Measurements from ENCODE around the gene SRSF12. TPM values are rescaled to one million over a fixed set of nuclear protein-coding genes. Genes with fewer than 3 reads are reported as not detected.

The SRSF12 gene
- total RNA-seq, 2 experiments from 2014 or later = 0.10 to 0.12 TPM

GRCh38 chr6:89082486-89082891 is 35.4 kb downstream of the SRSF12 start:
- ChIA-PET CTCF (interaction anchor here (1.0 to 2.5 kb wide), 3 partner anchors 16 to 100 kb away, joined by 3 to 9 read pairs (median 7); partner anchors contain the start of gene PM20D2), POLR2A (interaction anchor here (0.9 to 6.1 kb wide), 8 partner anchors 15 to 556 kb away, joined by 3 to 81 read pairs (median 4); partner anchors contain the start of genes LYRM2, PM20D2, RNGTT and UBE2J1)
- intact Hi-C loops (cut with micrococcal nuclease) = no loop called here
- Mint-ChIP-seq H3K4me3 (peak overlapping the region; percentile 93), H3K9me3 (no peaks in the 10 kb centered on the region), H3K27ac (peak overlapping the region; percentile 96), H3K27me3 (no peaks in the 10 kb centered on the region), H3K36me3 (peaks cover 44% of the 10 kb centered on the region), H3K4me1 (ENCODE audit: low read depth) (peaks cover 36% of the 10 kb centered on the region)
- no peak for DNase-seq

GRCh38 chr6:89081423-89082322 is 36.2 kb downstream of the SRSF12 start:
- Mint-ChIP-seq H3K27me3 (no peaks in the 10 kb centered on the region), H3K4me3 (peak overlapping the region; percentile 93), H3K27ac (peak overlapping the region; percentile 96), H3K4me1 (ENCODE audit: low read depth) (peaks cover 36% of the 10 kb centered on the region), H3K36me3 (peaks cover 44% of the 10 kb centered on the region), H3K9me3 (no peaks in the 10 kb centered on the region)
- ChIA-PET CTCF (interaction anchor here (2.1 to 2.5 kb wide), 2 partner anchors 64 to 99 kb away, joined by 7 to 9 read pairs; partner anchors contain the start of gene PM20D2), POLR2A (interaction anchor here (1.0 to 6.1 kb wide), 11 partner anchors 14 to 738 kb away, joined by 3 to 81 read pairs (median 7); partner anchors contain the start of genes LYRM2, MDN1, PM20D2 and RNGTT)
- intact Hi-C loops (cut with micrococcal nuclease) = loop anchor here (2.0 kb wide), 5 partner anchors 35 to 1929 kb away; partner anchors contain the start of genes CASP8AP2 and MAP3K7
- peak; percentile 98 for DNase-seq

DNA sequence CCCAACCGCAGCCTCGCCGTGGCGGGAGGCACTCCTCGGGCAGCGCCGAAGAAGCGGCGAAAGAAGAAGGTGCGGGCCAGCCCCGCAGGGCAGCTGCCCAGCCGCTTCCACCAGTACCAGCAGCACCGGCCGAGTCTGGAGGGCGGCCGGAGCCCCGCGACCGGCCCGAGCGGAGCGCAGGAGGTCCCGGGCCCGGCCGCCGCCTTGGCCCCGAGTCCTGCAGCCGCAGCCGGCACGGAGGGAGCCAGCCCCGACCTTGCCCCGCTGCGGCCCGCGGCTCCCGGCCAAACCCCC is 36.8 kb downstream of the SRSF12 start:
- H3K4me3 Mint-ChIP-seq = peak overlapping the region; percentile 93
- intact Hi-C loops (cut with micrococcal nuclease) = loop anchor here (2.0 kb wide), 5 partner anchors 36 to 1928 kb away; partner anchors contain the start of genes CASP8AP2 and MAP3K7
- no peak for DNase-seq
- ChIA-PET CTCF (interaction anchor here (0.6 to 4.3 kb wide), 3 partner anchors 64 to 162 kb away, joined by 4 to 36 read pairs (median 22); partner anchors contain the start of gene PM20D2), POLR2A (interaction anchor here (0.9 to 6.1 kb wide), 11 partner anchors 9 to 739 kb away, joined by 4 to 81 read pairs (median 7); partner anchors contain the start of genes MDN1, PM20D2, RNGTT and UBE2J1)
- H3K4me1 Mint-ChIP-seq (ENCODE audit: low read depth) = peaks cover 33% of the 10 kb centered on the region
- H3K9me3 Mint-ChIP-seq = no peaks in the 10 kb centered on the region
- H3K36me3 Mint-ChIP-seq = peaks cover 42% of the 10 kb centered on the region
- H3K27me3 Mint-ChIP-seq = no peaks in the 10 kb centered on the region
- H3K27ac Mint-ChIP-seq = peak overlapping the region; percentile 99

- POLR2A ChIA-PET = interaction anchor here (0.9 to 6.1 kb wide), 10 partner anchors 8 to 739 kb away, joined by 4 to 81 read pairs (median 8); partner anchors contain the start of genes MDN1, PM20D2, RNGTT and UBE2J1
- H3K4me1 Mint-ChIP-seq (ENCODE audit: low read depth) = peaks cover 33% of the 10 kb centered on the region
- intact Hi-C loops (cut with micrococcal nuclease) = loop anchor here (1.0 to 2.0 kb wide), 12 partner anchors 18 to 1928 kb away; partner anchors contain the start of genes AKIRIN2, CASP8AP2, LYRM2 and MAP3K7
- peaks cover 40% of the 10 kb centered on the region for H3K36me3 Mint-ChIP-seq
- CTCF ChIA-PET = interaction anchor here (0.6 to 4.3 kb wide), 6 partner anchors 12 to 163 kb away, joined by 3 to 36 read pairs (median 4); partner anchors contain the start of gene PM20D2
- H3K4me3 Mint-ChIP-seq = peak within 1 kb of the TSS; percentile 93
- DNase-seq = peak; percentile 100
- peak within 1 kb of the TSS; percentile 99 for H3K27ac Mint-ChIP-seq
- H3K27me3 Mint-ChIP-seq = no peaks in the 10 kb centered on the region
- H3K9me3 Mint-ChIP-seq = no peaks in the 10 kb centered on the region
Observed at GRCh38 chr6:89080281-89081128, 37.4 kb downstream of the SRSF12 start, which contains the start of gene PNRC1. TSS of gene PNRC1 (plus strand) at chr6:89080751. CDS start at chr6:89080895, 144 bp downstream.

DNA sequence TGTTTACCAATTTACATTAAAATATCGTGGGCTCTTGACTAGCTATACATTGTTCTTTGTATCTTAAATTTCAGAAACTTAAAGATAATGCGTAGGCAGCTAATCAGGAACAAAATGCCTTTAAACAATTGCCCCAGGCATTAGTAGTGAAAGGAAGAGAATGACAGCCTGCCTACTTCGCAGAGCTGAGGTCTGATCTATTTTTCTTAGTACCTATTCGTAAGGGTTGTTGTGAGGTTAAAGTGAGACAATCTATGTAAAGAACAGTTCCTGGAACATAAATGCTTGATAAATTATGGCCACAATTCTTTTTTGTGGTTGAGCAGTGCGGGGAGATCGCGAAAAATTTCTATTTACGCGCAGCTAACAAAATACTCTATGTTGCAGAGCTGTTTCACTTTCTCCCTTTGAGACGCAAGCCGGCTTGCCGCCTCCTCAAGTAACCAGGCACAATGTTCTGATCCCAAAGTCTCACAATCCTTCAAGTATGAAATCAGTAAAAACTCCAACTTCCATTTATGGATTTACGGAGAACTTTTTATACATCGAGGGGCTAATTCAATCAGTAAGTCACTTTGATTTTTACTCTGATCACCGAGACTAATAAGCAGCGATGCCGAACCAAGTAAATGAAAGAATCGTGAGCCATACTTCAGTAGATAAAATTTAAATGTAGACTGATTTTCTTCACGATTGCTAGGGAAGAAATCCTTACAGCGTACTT is 38.2 kb downstream of the SRSF12 start:
- H3K4me1 Mint-ChIP-seq (ENCODE audit: low read depth) = peaks cover 24% of the 10 kb centered on the region
- CTCF ChIA-PET = interaction anchor here (0.6 to 4.3 kb wide), 10 partner anchors 8 to 202 kb away, joined by 3 to 36 read pairs (median 4); partner anchors contain the start of gene PM20D2
- DNase-seq = peak; percentile 71
- no peaks in the 10 kb centered on the region for H3K27me3 Mint-ChIP-seq
- no peaks in the 10 kb centered on the region for H3K9me3 Mint-ChIP-seq
- H3K4me3 Mint-ChIP-seq = peak overlapping the region; percentile 93
- intact Hi-C loops (cut with micrococcal nuclease) = loop anchor here (1.0 to 2.0 kb wide), 14 partner anchors 19 to 1927 kb away; partner anchors contain the start of genes AKIRIN2, CASP8AP2, LYRM2 and MAP3K7
- POLR2A ChIA-PET = interaction anchor here (0.6 to 6.1 kb wide), 11 partner anchors 19 to 1528 kb away, joined by 3 to 81 read pairs (median 7); partner anchors contain the start of genes MDN1, PM20D2, RNGTT and SRSF12
- H3K36me3 Mint-ChIP-seq = peaks cover 32% of the 10 kb centered on the region
- H3K27ac Mint-ChIP-seq = peak overlapping the region; percentile 99

- peaks cover 6% of the 10 kb centered on the region for H3K4me1 Mint-ChIP-seq (ENCODE audit: low read depth)
- ChIA-PET CTCF (interaction anchor here (1.3 kb wide), 1 partner anchor 91 kb away, joined by 4 read pairs; no protein-coding TSS in a partner anchor), POLR2A (no interaction called here)
Observed at GRCh38 chr6:89073840-89074239, 44.0 kb downstream of the SRSF12 start.

DNA sequence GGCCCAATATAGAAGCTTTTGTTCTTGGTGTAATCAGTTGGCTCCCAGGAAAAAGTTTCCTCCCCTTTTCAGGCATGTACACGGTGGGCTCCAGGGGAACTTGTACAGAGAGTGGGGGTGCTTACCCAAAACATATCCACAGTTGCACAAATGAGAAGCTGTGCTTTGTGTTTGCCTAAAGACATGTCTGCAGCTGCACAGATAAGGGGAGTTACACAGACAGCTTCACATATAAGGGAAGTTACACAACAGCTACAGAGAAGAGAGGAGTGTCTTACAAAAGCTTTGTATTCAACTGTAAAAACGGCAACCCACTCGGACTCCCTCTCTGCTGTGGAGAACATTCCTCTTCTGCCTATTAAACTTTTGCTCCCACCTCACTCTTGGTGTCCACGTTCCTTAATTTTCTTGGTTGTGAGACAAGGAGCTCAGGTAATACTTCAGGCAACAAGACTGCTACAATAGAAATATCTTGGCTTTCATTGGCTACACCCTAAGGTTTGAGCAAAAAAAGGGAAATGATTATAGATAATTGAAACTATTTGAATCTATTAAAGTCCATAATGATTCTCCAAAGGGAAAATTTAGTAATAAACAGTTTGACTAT is 44.8 kb downstream of the SRSF12 start:
- intact Hi-C loops (cut with micrococcal nuclease) = no loop called here
- no peak overlapping the region for H3K4me3 Mint-ChIP-seq
- H3K36me3 Mint-ChIP-seq = no peaks in the 10 kb centered on the region
- POLR2A ChIA-PET = interaction anchor here (0.6 kb wide), 1 partner anchor 14 kb away, joined by 3 read pairs; no protein-coding TSS in a partner anchor
- H3K4me1 Mint-ChIP-seq (ENCODE audit: low read depth) = peaks cover 4% of the 10 kb centered on the region
- H3K27ac Mint-ChIP-seq = no peak overlapping the region
- H3K9me3 Mint-ChIP-seq = no peaks in the 10 kb centered on the region
- H3K27me3 Mint-ChIP-seq = no peaks in the 10 kb centered on the region
- CTCF ChIA-PET = no interaction called here
- no peak for DNase-seq

More at GRCh38 chr6:89073840-89074239, 44.0 kb downstream of the SRSF12 start:
- DNase-seq = no peak
- Mint-ChIP-seq H3K36me3 (no peaks in the 10 kb centered on the region), H3K4me3 (no peak overlapping the region), H3K27ac (no peak overlapping the region), H3K27me3 (no peaks in the 10 kb centered on the region), H3K9me3 (no peaks in the 10 kb centered on the region)
- intact Hi-C loops (cut with micrococcal nuclease) = no loop called here

DNA sequence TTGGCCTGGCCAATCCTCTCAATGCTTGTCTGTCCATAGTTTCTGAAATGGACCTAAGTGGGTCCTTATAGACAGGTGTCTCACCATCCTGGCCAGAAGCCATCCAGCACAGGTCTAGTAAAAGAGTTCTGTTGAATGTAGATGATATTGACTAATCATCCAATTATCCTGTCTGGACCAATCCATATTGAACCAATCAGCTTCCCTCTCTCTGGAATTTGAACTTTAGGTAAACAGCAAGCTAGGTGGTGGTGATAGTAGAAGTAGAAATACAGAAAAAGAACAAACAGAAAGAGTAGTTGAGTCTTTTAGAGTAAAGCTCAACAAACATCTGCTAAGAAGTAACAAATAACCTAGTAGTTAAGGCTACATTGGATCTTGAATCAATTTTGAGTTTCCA is 46.8 kb downstream of the SRSF12 start:
- Mint-ChIP-seq H3K27me3 (peaks cover 2% of the 10 kb centered on the region), H3K4me1 (ENCODE audit: low read depth) (no peaks in the 10 kb centered on the region), H3K4me3 (no peak overlapping the region), H3K36me3 (no peaks in the 10 kb centered on the region), H3K9me3 (no peaks in the 10 kb centered on the region), H3K27ac (no peak overlapping the region)
- intact Hi-C loops (cut with micrococcal nuclease) = no loop called here
- ChIA-PET CTCF (no interaction called here), POLR2A (no interaction called here)
- DNase-seq = no peak

DNA sequence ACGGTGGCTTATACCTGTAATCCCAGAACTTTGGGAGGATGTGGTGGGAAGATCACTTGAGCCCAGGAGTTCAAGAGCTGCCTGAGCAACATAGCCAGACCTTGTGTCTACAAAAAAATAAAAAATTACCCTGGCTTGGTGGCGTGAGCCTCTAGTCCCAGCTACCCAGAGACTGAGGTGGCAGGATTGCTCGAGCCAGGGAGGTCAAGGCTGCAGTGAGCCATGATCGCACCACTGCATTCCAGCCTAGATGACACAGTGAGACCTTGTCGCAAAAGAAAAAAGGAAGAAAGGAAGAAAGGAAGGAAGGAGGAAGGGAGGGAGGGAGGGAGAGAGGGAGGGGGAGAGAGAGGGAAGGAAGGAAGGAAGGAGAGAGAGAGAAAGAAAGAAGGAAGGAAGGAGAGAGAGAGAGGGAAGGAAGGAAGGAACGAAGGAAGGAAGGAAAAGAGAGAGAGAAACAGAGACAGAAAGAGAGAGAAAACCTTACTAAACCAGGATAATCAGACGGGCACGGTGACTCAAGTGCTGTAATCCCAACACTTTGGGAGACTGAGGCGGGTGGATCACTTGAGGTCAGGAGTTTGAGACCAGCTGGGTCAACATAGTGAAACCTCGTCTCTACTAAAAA is 48.2 kb downstream of the SRSF12 start:
- POLR2A ChIA-PET = no interaction called here
- Mint-ChIP-seq H3K27ac (no peak overlapping the region), H3K27me3 (peaks cover 2% of the 10 kb centered on the region), H3K36me3 (no peaks in the 10 kb centered on the region), H3K9me3 (no peaks in the 10 kb centered on the region), H3K4me1 (ENCODE audit: low read depth) (no peaks in the 10 kb centered on the region), H3K4me3 (no peak overlapping the region)
- no peak for DNase-seq
- intact Hi-C loops (cut with micrococcal nuclease) = no loop called here
- CTCF ChIA-PET = interaction anchor here (1.1 kb wide), 1 partner anchor 10 kb away, joined by 4 read pairs; no protein-coding TSS in a partner anchor

- Mint-ChIP-seq H3K4me3 (no peak overlapping the region), H3K27me3 (peaks cover 2% of the 10 kb centered on the region), H3K9me3 (no peaks in the 10 kb centered on the region), H3K4me1 (ENCODE audit: low read depth) (no peaks in the 10 kb centered on the region), H3K27ac (no peak overlapping the region), H3K36me3 (no peaks in the 10 kb centered on the region)
- DNase-seq = no peak
- CTCF ChIA-PET = interaction anchor here (1.1 kb wide), 1 partner anchor 11 kb away, joined by 4 read pairs; no protein-coding TSS in a partner anchor
- intact Hi-C loops (cut with micrococcal nuclease) = no loop called here
- POLR2A ChIA-PET = no interaction called here
Observed at GRCh38 chr6:89068695-89069094, 49.2 kb downstream of the SRSF12 start.
